IPS-NIHi7 (cell line): ENCODE results near the gene ZNF438.
"Not testable (repeated sequence)": the region's sequence is repeated elsewhere in the genome, so short reads cannot be mapped to it uniquely, and the experiment has no call there.

ENCODE experiments used
- DNase-seq: peaks from one replicate; pipeline ENCODE4 v3.0.0; 2012; ENCODE audit warnings: mixed read lengths; ENCODE audit errors: extremely low spot score

ZNF438 gene

DNA sequence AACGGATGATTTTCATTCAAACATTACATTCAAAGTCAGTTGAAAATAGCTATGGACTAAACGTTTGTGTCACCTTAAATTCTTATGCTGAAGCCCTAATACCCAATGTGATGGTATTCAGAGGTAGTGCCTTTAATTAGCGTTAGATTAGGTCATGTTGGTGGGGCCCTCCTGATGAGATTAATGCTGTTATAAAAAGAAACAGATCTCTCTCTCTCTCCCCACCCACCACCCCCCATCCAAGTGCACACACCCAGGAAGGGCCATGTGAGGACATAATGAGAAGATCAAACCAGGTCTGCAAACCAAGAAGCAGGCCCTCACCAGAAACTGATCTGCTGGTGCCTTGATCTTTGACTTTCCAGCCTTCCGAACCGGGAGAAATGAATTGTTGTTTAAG is 44.2 kb downstream of the ZNF438 start:
- no peak for DNase-seq

DNA sequence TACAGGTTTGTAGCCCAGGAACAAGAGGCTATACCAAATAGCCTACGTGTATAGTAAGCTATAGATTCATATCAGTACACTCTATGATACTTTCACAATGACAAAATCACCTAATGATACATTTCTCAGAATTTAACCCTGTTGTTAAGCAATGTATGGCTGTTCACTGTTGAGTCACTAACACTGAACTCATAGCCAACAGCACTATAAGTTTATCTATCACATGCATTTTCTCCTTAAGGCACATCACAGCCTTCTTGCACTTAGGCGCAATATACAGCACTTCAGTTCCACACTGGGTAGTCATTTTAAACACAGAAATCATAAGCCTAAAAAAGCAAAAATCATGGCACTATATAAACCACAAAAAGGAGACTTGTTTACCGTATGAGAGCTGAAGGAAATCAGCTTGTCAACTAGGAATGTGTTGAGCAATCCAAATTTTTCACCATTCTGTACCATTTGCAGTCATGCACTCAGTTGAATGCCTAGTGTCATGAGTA is 45.6 kb downstream of the ZNF438 start:
- no peak for DNase-seq

DNA sequence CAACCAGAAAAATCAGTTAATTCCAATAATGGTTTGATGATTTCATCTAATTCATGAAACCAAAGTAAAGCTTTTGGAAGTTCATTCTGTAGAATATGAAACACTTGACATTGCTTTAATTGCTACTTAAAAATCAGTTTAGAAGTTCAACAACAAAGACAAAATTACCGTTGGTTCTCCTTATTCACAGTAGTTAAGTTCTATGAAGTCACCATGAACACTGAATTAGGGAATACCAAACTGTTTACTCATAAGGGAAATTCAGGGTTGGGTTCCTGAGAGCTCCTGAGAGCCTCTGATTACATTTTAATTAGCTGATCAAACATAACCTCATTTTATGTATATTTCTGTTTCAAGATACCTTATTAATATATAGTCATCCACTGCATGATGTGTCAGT is 46.2 kb downstream of the ZNF438 start:
- no peak for DNase-seq

GRCh38 chr10:30984563-30985328 is 46.9 kb downstream of the ZNF438 start:
- no peak for DNase-seq

DNA sequence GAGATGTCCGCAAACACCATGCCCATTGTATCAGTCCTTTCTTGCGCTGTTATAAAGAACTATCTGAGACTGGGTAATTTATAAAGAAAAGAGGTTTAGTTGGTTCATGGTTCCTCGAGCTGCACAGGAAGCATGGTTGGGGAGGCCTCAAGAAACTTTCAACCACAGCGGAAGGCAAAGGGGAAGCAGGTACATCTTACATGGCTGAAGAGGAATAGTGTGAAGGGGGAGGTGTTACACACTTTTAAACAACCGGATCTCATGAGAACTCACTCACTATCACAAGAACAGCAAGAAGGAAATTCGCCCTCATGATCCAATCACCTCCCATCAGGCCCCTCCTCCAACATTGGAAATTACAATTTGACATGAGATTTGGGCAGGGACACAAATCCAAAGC is 48.5 kb downstream of the ZNF438 start:
- DNase-seq = not testable (repeated sequence)

DNA sequence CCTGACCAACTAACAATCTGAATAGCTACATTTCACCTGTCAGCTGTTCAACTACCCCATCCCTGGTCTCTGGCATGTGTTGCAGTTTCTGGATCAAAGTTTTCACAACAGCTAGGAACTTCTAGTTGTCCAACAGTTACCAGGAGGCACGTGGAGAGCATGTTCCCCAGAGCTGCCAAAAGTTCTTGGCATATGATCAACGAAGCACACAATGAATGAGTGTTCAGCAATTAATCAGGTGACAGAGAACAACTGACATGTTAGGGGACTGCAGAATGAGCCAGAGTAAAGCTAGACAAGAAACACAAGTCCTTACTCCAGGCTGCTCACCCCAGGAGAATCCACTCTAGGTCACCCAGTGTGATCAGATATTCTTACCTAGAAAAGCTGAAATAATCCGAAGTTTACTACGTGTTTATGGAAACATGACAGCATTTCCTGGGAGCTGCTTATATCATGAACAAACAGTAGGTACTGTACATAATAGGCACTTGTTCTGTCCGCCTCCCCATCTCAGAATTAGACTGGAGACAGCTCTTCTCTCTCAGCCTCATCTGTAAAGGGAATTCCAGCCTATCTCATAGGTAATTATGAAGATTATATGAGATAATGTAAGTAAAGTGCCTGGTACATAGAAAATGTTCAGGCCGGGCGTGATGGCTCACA is 50.6 kb downstream of the ZNF438 start:
- DNase-seq = no peak

- no peak for DNase-seq
Measured at GRCh38 chr10:30979956-30980355, 51.7 kb downstream of the ZNF438 start.

- DNase-seq = no peak
Measured at GRCh38 chr10:30978843-30979242, 52.8 kb downstream of the ZNF438 start.

DNA sequence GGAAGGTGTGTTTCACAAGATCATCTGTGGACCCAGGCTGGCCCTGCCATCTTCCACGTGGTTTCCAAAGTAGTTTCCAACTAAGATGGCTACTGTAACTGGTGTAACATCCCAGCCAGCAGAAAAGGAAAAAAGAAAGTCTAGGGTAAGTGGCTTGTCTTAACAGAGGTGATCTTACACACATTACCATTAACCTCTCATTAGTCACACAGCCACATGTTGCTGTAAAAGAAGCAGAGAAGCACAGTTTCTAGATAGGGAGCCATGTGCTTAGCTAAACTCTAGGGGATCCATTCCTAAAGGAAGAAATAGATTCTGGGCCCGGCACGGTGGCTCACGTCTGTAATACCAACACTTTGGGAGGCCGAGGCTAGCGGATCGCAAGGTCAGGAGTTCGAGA is 54.3 kb downstream of the ZNF438 start:
- DNase-seq = no peak

DNA sequence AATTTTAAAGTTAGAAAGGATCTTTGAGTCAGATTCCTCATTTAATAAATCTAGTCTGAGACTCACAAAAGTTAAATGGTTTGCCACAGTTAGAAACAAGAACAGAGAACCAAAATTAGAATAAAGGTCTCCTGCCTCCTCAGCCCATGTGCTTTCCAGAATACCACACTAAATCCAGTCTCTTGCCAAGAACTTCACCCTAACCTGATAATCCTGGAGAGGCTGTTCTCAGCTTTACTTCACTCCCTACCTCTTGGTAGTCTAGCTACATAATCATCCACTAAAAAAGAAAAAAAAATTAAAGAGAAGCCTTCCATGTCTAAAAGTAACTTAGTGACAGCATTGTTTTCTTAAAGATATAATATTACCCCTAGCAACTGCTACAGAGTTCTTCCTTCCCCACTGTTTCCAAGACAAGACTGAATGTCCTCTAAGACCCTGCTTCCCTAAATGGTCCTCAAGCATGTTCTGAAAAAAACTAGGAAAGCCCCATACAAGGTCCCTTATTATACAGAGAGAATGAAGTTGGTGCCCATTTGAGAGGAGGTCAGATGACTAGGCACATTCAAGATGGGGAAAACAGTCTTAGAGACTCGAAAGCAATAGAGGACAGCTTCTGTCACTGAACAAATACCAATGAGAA is 56.8 kb downstream of the ZNF438 start:
- no peak for DNase-seq

DNA sequence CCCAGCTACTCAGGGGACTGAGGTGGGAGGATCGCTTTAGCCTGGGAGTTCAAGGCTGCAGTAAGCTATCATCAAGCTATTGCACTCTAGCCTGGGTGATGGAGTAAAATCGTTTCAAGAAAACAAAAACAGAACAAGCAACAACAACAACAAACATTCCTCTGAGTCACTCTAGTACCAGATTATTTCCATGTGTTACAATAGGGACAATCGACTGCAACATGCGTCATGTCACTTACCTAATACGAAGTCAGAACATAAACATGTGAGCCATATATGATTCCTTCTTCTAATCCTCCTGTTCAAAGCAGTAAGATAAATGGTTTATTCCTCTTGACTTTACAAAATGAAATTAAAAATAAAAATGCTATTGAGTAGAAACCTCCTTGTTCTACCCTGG is 57.3 kb downstream of the ZNF438 start:
- DNase-seq = no peak

DNA sequence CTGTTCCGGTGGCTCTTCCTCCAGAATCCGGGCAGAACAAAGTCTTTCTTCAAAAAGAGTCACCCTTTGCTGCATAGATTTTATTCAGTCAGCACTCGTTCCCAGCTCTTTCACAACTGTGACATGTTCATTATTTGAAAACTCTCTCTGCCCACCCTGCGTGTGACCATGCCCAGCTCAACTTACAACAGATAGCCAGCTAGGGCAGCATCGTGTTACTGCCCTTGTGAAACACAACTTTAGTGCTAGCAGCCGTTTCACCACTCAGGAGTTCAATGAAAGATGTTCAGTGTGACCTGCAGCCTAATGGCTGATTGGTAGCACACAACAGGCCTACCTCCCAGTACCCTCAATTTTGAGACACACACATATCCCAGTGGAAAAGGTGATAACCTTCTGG is 57.9 kb downstream of the ZNF438 start:
- no peak for DNase-seq

- DNase-seq = no peak
Measured at GRCh38 chr10:30970760-30971460, 60.8 kb downstream of the ZNF438 start.

DNA sequence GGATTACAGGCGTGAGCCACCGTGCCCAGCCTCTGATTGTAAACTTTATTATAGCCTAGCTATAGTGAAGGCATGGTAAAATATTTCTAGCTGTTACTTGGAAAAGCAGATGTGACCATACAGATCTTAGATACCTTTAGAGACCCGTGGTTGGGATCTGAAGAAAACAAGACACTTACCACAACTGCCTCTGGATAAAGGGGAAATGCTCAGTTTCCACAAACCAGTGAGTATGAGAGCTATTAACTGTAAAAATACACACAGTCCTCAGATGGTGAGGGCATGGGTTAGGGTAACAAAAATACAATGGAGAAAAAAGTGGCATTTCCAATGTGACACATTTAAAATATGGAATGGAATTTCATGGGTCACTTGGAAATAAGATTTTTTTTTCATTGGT is 63.0 kb downstream of the ZNF438 start:
- DNase-seq = no peak

DNA sequence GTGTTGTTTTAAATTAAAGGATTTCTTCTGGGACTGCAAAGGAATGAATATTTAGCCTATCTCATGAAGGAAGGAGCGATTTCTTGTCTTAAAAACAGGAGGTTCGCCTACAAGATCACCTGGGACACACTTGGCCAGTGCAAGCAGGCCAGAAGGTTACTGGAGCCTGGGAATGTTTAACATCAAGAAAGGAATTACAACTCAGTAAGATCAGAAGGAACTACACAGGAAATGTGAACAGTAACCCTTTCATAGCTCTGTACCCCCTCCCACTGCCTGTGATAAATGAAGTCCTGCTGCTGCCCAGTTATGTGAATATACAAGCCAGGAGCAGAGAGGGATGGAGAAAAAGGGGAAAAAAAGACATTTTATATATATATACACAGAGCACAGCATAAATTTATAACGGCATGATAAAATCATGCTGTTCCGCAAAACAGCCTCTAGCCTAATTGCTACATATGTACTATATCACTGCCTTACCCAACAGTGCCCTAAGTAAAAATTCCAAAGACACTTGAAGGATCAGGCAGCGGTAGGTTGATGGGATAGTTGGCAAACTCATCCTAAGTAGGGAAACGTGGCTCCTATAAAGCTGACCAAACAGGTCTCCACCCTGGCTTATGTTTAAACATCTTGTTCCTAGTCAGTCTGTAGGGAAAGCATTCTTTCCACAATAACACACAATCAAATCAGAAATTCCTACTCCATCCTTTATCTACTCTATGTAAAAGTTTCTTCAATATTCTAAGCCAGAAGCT is 63.8 kb downstream of the ZNF438 start:
- DNase-seq = no peak

DNA sequence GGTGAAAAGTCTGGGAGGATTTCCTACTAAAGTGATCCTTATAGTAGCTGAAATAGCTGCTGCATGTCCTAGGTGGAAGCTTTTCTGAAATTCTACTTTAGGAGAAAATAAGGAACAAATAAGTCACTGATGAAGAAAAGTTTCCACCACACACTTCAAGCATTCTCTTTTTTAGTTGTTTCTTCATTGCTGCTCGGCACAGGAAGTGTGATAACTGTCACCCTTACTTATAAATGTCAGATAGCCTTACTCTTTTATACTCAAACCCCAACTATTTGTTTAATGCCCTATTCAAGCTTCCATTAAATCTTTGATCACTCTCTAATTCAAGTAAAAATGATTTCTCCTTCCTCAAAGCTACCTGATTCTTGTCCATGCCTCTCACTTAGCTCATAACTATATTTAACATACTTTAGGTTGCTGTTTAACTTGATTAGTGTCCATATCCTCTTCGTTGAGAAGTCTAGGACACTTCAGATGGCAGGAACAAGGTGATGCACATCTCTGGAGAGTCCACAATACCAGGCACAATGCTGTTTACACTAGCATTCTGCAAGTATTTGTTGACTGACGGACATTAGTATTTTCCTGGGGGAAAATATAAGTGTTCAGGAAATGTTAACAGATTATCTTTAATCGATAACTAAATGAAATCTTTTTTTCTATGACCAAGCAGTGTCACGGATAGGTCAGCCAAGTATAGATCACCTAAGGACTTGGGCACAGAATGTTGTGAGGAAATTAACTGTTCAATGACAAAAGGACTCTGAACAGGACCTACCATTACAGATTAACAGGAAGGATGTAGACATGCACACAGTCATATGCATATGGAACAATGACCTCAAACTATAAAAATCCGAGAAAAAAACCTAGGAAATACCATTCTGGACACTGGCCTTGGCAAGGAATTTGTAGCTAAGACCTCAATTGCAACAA is 67.4 kb downstream of the ZNF438 start:
- no peak for DNase-seq

- no peak for DNase-seq
Measured at GRCh38 chr10:30962522-30962921, 69.1 kb downstream of the ZNF438 start.

DNA sequence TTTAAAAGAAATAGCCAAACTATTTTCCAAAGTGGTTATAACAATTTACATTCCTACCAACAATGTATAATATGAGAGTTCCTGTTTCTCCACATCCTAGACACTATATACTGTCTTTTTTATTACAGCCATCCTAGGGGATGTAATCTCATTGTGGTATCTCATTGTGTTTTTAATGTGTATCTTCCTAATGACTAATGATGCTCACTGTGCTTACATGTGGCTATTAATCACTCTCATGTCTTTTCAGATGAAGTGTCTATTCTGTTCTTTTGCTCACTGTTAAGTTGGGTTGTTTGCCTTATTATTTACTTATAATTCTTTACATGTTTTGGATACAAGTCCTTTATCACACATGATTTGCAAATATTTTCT is 71.8 kb downstream of the ZNF438 start:
- DNase-seq = no peak

- not testable (repeated sequence) for DNase-seq
Measured at GRCh38 chr10:30949218-30949617, 82.4 kb downstream of the ZNF438 start.

DNA sequence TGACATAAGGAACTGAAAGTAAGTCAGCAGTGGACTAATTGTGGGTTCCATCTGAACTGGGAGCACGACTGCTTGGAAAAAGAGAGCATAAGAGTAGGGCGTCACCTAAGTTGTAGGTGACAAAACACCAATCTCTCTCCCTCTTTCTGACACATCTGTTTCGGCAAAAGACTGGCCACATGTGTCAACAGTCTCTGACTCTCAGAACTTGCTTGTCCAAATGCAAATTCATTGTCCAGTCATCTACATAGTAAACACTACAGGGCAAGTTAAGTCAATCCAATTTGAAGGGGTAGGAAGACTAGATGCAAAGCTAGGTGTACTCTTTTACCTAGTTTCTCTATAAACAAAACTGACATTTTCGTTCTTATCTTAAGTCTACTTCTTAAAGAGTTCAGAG is 87.7 kb downstream of the ZNF438 start:
- no peak for DNase-seq
